Muscle layer of duodenum (tissue), 2 donors: ENCODE measurements around the gene PDE9A.

ENCODE experiments used
- H3K27ac ChIP-seq: one replicate; pipeline ENCODE4 v1.7.0; 2013; ENCODE audit warnings: mild to moderate bottlenecking, low read length
- H3K27me3 ChIP-seq: one replicate; pipeline ENCODE4 v1.7.0; 2013; ENCODE audit warnings: low read depth, mild to moderate bottlenecking, control low read depth, low read length
- H3K36me3 ChIP-seq, 2 donors: one replicate each; pipeline ENCODE4 v1.7.0; 2013; ENCODE audit warnings: low read length in 2 of 2, control low read depth in 1 of 2, mild to moderate bottlenecking in 1 of 2; ENCODE audit not compliant: insufficient read depth in 2 of 2, control insufficient read depth in 1 of 2
- H3K4me1 ChIP-seq, 2 donors: one replicate each; pipeline ENCODE4 v1.7.0; 2013; ENCODE audit warnings: low read length in 2 of 2, mild to moderate bottlenecking in 2 of 2, control low read depth in 1 of 2, moderate library complexity in 1 of 2; ENCODE audit not compliant: insufficient read depth in 2 of 2, control insufficient read depth in 1 of 2
- H3K4me3 ChIP-seq, 2 donors: one replicate each; pipeline ENCODE4 v1.7.0; 2013; ENCODE audit warnings: low read length in 2 of 2, low read depth in 1 of 2, mild to moderate bottlenecking in 1 of 2
- H3K9me3 ChIP-seq, 2 donors: one replicate each; pipeline ENCODE4 v1.7.0; 2013; ENCODE audit warnings: low read length in 2 of 2, control low read depth in 1 of 2, mild to moderate bottlenecking in 1 of 2; ENCODE audit not compliant: control insufficient read depth in 1 of 2
- donor health status: healthy.

Gene PDE9A

DNA sequence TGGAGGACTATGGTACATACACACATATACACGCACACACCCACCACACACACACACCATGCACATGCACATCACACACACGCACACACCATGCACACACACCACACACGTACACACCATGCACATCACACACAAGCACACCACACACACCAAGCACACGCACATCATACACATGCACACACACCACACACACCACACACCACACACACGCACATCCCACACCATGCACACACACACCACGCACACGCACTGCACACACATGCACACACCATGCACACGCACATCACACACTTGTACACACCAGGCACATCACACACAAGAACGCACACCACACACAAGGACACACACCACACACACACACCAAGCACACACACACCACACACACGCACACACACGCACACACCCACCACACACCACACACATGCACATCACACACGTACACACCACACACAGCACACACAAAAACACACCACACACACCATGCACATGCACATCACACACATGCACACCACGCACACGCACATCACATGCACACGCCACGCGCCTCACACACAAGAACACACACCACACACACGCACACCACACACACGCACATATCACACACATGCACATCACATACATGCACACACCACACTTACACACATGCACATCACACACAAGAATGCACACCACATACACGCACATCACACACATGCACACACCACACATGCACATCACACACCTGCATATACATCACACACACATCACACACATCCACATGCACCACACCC, 9.2 kb downstream of the PDE9A start:
- Histone ChIP-seq H3K9me3 (no peaks in the 10 kb centered on the region), H3K27ac (no peak overlapping the region), H3K27me3 (no peaks in the 10 kb centered on the region), H3K4me3 (no peak overlapping the region), H3K36me3 (no peaks in the 10 kb centered on the region), H3K4me1 (peaks cover 0 to 58% of the 10 kb centered on the region in 2 donors)

DNA sequence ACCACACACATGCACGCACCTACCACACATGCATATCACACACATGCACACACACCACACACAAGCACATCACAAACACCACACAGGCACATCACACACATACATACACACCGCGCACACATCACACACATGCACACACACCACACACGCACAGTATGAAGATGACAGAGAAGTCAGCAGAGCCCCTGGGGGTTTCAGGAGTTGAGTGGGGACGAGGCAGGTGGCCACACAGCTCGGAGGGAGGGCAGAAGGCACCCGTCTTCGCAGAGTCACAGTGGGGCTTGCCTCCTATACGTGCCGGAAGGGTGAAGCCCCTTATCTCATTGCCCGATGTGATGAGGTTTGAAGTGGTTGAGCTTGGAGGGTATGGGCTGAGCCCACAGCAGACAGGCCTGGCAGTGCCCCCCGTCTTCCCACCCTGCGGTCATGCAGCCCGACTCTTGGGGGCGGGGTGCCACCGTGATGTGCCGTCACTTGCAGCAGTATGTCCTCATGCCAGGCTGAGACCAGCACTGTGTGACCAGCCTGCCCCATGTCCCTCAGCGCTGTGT, 9.9 kb downstream of the PDE9A start:
- Histone ChIP-seq H3K9me3 (no peaks in the 10 kb centered on the region), H3K4me3 (no peak overlapping the region), H3K4me1 (peaks cover 0 to 58% of the 10 kb centered on the region in 2 donors), H3K27me3 (no peaks in the 10 kb centered on the region), H3K36me3 (no peaks in the 10 kb centered on the region), H3K27ac (no peak overlapping the region)

DNA sequence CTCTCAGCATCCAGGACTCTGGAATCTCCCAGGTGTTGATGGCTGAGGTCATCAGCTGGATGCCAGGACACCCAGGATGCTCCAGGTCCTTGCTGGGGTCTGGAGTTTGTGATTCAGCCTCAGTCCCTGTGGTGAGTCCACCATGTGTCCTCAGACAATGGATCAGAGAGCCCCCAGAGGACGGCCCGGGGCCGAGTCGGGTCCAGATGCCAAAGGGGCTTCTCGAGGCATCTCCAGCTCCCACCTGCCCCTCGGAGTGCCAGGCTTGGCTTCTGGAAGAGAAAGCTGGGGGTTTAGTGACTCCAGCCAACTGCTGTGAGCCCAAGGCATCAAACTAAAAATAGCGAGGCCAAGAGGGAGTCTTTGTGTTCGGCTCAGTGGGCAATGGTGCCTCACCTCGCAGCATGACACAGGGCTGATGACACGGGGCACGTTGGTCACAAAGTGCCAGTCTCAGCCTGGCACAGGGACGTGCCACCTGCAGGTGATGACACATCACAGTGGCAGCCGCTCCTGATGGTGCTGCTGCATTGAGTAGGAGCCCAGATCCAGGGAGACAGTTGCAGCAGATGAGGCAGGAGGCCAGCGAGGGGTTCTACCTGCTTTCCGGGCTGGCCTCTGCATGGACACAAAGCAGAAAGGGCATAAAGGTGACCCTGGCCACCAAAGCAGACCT, 10.6 kb downstream of the PDE9A start:
- Histone ChIP-seq H3K9me3 (no peaks in the 10 kb centered on the region), H3K36me3 (no peaks in the 10 kb centered on the region), H3K27me3 (no peaks in the 10 kb centered on the region), H3K27ac (no peak overlapping the region), H3K4me3 (no peak overlapping the region), H3K4me1 (peaks cover 0 to 60% of the 10 kb centered on the region in 2 donors)

DNA sequence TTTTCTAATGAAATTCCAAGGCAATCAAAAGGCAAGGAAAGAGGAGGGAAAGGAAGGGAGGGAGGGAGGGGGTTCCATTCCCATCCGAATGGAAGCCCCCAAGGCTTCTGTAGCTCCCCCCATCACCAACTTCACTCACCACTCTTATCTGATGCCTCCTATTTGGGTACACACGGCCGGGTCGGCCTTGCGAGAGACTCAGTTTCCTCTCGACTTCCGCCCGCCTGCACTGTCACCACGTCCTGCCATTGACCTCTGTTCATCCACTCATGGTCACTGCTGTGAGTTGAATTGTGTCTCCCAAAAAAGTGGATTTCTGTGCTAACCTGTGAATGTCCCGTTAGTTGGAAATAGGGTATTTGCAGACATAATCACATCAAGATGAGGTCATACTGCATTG, 11.2 kb downstream of the PDE9A start:
- Histone ChIP-seq H3K9me3 (no peaks in the 10 kb centered on the region), H3K4me3 (no peak overlapping the region), H3K4me1 (peaks cover 0 to 66% of the 10 kb centered on the region in 2 donors), H3K27me3 (no peaks in the 10 kb centered on the region), H3K36me3 (no peaks in the 10 kb centered on the region), H3K27ac (no peak overlapping the region)

DNA sequence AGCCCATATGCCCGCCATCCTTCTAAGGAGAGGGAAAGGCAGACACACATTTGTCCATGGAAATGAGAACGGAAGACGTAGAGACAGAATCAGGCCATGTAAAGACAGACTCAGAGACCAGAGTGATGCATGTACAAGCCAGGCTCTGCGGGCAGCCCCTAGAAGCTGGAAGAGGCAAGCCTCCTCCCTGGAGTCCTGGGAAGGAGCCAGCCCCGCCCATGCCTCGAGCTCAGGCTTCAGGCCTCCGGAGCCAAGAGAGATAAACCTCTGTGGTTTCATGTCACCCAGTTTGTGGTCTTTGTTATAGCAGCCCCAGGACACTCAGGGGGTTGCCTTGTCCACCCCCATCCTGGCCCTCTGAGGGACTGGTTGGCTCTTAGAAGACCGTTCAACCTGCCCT, 11.6 kb downstream of the PDE9A start:
- Histone ChIP-seq H3K36me3 (no peaks in the 10 kb centered on the region), H3K4me1 (peaks cover 0 to 64% of the 10 kb centered on the region in 2 donors), H3K27ac (no peak overlapping the region), H3K4me3 (no peak overlapping the region), H3K27me3 (no peaks in the 10 kb centered on the region), H3K9me3 (no peaks in the 10 kb centered on the region)

DNA sequence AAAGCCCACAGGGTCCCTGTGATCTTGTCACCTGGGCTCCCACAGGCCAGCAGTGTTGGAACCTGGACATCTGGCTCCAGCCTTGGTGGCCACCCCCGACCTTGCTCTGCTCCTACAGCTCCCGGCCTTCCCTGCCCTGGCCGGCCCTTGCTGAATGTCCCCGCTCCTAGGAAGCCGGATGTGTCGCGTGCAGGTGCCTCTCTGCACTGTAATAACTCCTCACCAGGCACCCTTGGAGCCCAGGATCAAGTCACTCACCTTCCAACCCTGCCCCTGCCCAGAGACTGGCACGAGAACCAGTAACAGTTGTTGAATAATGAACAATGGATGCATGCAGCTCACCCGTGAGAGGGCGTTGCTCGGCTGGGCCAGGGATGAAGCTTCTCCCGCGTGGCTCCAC, 12.1 kb downstream of the PDE9A start:
- Histone ChIP-seq H3K9me3 (no peaks in the 10 kb centered on the region), H3K27ac (no peak overlapping the region), H3K27me3 (no peaks in the 10 kb centered on the region), H3K4me3 (no peak overlapping the region), H3K36me3 (no peaks in the 10 kb centered on the region), H3K4me1 (peaks cover 0 to 64% of the 10 kb centered on the region in 2 donors)

DNA sequence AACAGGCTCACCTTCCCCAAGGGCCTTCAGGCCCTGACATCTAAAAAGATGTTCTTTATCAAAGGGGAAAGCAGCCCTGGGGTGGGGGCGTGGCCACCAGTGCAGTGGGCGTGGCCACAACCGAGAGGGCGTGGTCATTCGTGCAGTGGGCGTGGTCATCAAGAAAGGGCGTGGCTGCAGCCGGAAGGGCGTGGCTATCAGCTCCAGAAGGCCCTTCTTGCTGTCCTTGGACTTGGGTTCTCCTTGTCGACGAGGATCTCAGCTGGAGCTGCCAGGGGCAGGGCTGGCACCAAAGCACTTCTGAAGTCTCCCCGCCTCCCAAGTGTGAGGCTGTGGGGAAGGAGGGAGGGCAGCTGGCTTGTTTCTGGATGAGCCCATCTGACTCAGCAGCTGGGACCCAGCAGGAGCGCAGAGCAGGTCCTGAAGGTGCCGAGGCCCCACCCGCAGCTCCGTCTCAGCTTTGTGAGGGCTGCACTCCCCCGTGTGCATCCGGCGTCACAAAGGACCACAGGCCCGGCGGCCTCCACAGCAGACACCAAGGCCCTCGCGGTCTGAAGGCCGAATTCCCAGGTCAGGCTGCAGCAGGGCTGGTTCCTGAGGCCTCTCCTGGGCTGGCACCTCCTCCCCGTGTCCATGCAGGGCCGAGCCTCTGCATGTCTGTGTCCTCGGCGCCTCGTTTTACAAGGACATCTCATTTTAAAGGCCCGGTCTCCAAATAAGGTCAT, 12.8 kb downstream of the PDE9A start:
- Histone ChIP-seq H3K27me3 (no peaks in the 10 kb centered on the region), H3K4me3 (no peak overlapping the region), H3K4me1 (peaks cover 0 to 66% of the 10 kb centered on the region in 2 donors), H3K36me3 (no peaks in the 10 kb centered on the region), H3K27ac (no peak overlapping the region), H3K9me3 (no peaks in the 10 kb centered on the region)

DNA sequence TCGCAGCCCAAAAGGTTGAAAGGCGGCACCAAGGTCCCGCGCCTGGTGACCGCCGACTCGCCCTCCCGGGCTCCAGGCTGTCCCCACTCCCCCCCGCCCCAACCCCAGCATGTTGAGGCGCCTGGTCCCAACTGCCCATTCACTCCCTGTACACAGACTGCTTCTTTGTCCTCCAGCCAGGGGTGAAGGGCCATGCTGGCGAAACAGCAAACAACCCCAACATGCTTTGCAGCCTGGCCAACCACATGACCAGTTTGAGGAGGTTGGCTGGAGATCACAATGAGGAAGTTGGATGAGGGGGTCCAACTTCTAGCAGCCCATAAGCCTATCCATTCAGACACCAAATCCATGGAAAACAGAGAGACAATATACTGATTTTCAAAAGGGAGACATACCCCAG, 13.5 kb downstream of the PDE9A start:
- H3K27me3 ChIP-seq, result no peaks in the 10 kb centered on the region
- H3K4me1 ChIP-seq, result peaks cover 0 to 72% of the 10 kb centered on the region in 2 donors
- H3K4me3 ChIP-seq, result no peak overlapping the region
- no peak overlapping the region for H3K27ac ChIP-seq
- no peaks in the 10 kb centered on the region for H3K36me3 ChIP-seq
- H3K9me3 ChIP-seq, result no peaks in the 10 kb centered on the region

DNA sequence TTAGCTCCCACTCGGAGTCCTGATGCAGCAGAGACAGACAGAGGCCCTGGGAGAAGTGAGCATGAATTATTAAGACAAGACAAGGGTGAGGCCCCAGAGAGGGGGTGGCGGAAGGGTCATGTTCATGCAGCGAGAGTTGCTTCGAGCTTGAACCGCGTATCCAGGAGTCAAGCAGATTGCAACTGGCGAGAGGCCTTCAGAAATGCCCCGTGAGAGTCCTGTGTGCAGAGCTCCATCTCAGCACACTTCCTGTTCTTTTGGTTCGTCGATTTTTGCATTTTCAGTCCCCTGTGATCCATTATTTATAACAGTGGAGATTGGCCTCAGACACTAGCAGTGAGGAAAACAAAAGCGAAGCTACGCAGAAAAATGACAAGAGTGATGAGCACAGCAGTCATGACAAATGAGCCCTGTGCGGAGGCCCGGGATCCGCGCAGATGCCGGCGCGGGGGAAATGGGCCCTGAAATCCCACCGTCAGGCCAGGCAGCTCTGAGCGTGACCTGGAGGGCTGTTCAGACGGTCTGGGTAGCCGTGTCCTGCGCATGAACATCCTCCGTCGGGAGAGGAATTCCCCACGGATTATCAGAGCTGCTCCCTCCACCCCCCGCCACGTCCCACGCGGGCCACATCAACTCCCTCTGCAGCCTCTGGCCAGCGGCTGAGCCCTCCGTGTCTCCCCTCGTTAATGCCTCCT, 15.0 kb downstream of the PDE9A start:
- H3K4me1 ChIP-seq, result peaks cover 0 to 77% of the 10 kb centered on the region in 2 donors
- peak overlapping the region; percentile 39 for H3K27ac ChIP-seq
- H3K36me3 ChIP-seq, result no peaks in the 10 kb centered on the region
- H3K9me3 ChIP-seq, result no peaks in the 10 kb centered on the region
- peak overlapping the region in 1 of 2 donors; percentile 41 for H3K4me3 ChIP-seq
- no peaks in the 10 kb centered on the region for H3K27me3 ChIP-seq

DNA sequence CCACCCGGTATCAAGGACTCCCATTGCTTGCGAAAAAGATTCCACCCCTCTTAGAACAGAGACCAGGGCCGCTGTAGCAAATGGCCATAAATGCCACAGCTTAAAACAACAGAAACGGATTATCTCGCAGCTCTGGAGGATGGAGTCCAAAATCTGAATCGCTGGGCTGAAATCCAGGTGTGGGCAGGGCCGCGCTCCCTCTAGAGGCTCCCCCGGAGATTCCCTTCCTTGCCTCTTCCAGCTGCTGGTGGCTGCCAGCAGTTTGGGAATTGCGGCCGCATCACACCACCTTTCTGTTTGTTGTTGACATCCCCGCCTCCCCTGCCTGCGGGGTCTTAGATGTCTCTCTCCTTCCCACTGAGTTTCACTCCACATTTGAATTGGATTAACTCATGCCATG, 15.6 kb downstream of the PDE9A start:
- no peaks in the 10 kb centered on the region for H3K36me3 ChIP-seq
- H3K4me3 ChIP-seq, result peak overlapping the region in 1 of 2 donors; percentile 41
- H3K4me1 ChIP-seq, result peaks cover 0 to 77% of the 10 kb centered on the region in 2 donors
- no peak overlapping the region for H3K27ac ChIP-seq
- H3K9me3 ChIP-seq, result no peaks in the 10 kb centered on the region
- no peaks in the 10 kb centered on the region for H3K27me3 ChIP-seq
